SH-SY5Y (cell line): ENCODE data around the gene STAB2.

Source experiments
- GATA2 ChIP-seq: IDR thresholded peaks from 2 replicates; pipeline ENCODE4 v1.6.1; 2011; ENCODE audit warnings: mild to moderate bottlenecking, low read depth, low read length
- GATA3 ChIP-seq: IDR thresholded peaks from 2 replicates; pipeline ENCODE4 v1.6.1; 2011; ENCODE audit warnings: low read depth, mild to moderate bottlenecking, low read length, moderate library complexity

DNA sequence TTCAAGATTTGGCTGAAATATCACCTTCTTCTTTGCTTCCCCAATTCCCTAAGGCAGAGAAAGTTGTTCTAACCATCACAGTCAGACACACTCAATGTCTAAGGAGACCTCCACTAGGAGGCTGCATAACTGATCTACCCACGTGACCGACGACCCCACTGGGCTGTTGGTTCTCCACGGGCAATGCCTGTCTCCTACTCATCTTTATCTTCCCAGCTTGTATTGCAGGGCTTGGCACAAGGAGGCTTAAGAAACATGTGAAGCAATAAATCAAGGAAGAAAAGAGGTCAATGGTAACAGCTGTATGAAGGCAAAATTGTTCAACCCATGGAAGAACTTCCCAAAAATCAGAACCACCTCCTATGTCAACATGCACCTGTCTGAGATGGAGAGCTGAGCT is 226.9 kb downstream of the STAB2 start:
- TF ChIP-seq GATA3 (no peak), GATA2 (no peak)
